Measurements from ENCODE around the gene PHF14.

DNA sequence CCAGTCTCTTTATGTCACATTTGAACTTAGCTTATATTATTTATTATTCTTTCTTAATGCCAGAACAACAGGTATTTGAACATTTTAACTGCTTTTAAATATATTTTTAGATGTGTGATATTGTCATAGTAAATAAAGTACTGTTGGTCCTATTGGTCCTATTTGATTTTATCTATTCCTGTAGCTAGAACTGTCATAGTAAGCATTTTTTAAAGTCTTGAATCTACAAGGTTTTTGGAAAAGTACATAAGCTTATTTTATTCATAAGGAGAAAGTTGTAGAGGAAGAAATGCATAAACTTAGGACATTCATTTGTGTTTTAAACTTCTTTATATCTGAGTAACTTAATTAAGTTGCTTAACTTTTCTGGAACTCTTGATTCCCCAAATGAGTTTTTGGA lies 136.0 kb downstream of the PHF14 start:
- TF ChIP-seq, protein P1, sequence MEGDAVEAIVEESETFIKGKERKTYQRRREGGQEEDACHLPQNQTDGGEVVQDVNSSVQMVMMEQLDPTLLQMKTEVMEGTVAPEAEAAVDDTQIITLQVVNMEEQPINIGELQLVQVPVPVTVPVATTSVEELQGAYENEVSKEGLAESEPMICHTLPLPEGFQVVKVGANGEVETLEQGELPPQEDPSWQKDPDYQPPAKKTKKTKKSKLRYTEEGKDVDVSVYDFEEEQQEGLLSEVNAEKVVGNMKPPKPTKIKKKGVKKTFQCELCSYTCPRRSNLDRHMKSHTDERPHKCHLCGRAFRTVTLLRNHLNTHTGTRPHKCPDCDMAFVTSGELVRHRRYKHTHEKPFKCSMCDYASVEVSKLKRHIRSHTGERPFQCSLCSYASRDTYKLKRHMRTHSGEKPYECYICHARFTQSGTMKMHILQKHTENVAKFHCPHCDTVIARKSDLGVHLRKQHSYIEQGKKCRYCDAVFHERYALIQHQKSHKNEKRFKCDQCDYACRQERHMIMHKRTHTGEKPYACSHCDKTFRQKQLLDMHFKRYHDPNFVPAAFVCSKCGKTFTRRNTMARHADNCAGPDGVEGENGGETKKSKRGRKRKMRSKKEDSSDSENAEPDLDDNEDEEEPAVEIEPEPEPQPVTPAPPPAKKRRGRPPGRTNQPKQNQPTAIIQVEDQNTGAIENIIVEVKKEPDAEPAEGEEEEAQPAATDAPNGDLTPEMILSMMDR (IDR thresholded peaks at IDR 0.05) = no peak
- no peak for TF ChIP-seq ZFX (IDR thresholded peaks at IDR 0.05; ENCODE audit: borderline replicate concordance)

Measured in 22Rv1 (cell line).